HG03521 (cell line): ENCODE results near the gene EMC8.

Experiments used
- ATAC-seq: cut with Tn5 transposase; IDR thresholded peaks from one replicate; pipeline ENCODE4 v1.9.1; 2021; ENCODE audit warnings: mild to moderate bottlenecking, moderate library complexity; ENCODE audit not compliant: unreplicated experiment

EMC8 gene

GRCh38 chr16:85733839-85734170 is 65.5 kb downstream of the EMC8 start:
- no peak for ATAC-seq

DNA sequence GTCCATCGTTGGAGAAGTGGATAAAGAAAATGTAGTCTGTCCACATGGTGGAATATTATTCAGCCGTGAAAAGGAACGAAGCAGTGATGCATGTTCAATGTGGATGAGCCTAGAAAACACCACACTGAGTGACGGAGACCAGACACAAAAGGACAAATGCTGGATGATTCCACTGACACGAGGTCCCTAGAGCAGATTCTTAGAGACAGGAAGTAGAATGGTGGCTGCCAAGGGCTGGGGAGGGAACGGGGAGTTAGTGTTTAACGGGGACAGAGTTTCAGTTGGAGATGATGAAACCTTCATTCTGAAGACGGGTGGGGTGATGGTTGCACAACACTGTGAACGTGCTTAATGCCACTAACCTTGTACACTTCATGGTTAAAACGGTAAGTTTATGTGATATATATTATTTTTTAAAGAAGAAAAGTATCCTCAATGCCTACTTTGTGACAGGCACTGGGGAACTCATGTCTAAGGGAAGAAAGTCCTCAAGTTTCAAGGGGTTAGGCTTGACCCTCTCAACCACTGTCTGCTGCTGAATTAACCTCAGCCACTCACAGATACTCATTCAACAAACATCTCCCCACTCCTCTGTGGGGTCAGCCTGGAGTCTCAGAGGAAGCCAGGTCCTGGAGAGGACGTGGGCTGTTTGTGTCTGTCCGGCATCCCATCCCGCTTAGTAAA is 66.0 kb downstream of the EMC8 start:
- ATAC-seq: no peak

DNA sequence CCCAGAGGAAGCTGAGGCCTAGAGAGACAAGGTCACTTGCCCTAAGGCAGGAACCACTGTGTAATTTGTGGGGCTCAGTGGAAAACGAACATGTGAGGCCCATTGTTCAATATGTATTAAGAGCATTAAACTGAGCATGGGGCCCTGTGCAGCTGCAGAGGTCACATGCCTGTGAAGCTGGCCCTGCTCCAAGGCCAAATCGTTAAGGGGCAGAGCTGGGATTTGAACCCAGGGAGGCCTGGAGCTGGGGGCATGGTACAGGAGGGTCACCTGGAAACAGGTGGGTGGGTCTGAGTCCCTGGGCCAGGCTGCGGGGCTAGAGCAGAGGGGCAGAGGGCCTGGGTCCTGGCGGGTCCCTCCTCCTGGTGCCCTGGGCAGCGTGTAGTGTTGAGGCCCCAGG is 68.2 kb downstream of the EMC8 start:
- no peak for ATAC-seq

DNA sequence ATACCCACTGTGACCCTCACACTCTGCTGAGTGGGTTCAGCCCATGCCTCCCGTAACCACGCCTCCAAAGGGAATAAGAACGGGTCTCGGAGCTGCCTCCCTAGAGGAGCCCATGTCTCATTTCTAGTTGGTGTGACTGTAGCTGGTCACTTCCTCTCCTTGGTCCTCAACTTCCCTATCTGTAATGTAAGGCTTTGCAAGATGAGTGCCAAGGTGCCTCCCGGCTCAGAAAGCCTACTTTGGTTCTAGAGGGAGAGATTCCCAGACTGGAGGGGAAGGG is 69.2 kb downstream of the EMC8 start:
- no peak for ATAC-seq

DNA sequence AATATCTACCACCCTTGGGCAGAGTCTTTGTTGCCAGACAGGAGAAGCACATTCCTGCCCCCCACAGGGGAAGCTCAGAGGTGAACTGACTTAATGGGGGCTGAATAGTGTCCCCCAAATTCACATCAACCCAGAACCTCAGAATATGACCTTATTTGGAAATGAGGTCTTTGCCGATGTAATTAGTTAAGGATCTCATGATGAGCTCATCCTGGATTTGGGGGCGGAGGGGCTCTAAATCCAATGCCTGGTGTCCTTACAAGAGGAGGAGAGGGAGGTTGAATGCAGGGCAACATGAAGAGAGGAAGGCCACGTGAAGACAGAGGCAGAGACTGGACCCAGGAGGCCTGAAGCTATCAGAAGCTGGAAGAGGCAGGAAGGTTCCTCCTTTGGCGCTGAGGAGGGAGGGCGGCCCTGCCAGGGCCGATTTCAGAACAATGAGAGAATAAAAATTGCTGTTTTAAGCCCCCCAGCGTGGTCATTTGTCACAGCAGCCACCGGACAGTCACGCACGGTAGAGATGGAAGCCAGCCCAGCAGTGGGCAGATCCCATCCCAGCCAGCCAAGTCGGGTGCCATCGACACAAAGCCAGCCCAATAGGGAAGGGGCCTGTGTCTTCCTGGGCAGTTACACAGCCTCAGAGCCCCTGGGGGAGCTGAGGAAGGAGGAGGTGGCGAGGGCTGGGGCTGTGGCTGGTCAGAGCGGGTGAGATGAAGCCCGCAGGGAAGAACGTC is 69.7 kb downstream of the EMC8 start:
- ATAC-seq: no peak

DNA sequence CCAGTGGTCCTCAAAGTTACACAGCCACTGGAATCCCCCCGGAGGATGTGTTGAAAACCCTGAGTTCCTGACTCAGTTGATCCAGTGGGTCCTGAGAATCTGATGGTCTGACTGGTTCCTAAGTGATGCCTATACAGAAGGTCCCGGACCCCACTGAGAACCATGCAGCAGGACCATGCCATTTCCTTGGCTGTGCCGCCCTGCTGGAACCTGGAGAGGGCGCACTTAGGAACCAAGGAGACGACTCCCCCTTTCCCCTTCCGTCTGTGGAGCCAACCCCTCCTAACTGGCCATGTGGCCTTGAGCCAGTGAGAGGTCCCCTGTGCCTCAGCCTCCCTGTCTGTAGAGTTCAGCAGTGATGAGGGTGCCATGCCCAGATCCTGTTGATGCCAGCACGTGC is 70.5 kb downstream of the EMC8 start:
- ATAC-seq: no peak
